Astrocyte (in vitro differentiated cells and primary cell): ENCODE measurements around the gene C3orf20. TPM values are rescaled to one million over a fixed set of nuclear protein-coding genes. Genes with fewer than 3 reads are reported as not detected.

Experiments
- DNase-seq: peaks from one replicate; pipeline ENCODE4 v3.0.0-alpha.2; 2010; ENCODE audit warnings: low read depth
- FAIRE-seq: peaks from 2 replicates; lab custom pipeline; 2011; peaks lifted over from hg19 to GRCh38; lab: Jason Lieb, UNC
- H2AFZ ChIP-seq: 2 replicates; pipeline ENCODE4 v1.6.0; 2012; ENCODE audit warnings: low read depth, low read length, inconsistent platforms
- H3K27ac ChIP-seq: 2 replicates; pipeline ENCODE4 v1.5.1; 2011; ENCODE audit warnings: low read depth, low read length, inconsistent platforms
- H3K27me3 ChIP-seq: 2 replicates; pipeline ENCODE4 v1.6.0; 2011; ENCODE audit warnings: low read length, inconsistent platforms; ENCODE audit not compliant: insufficient read depth
- H3K36me3 ChIP-seq: 2 replicates; pipeline ENCODE4 v1.5.1; 2011; ENCODE audit warnings: low read length, inconsistent platforms; ENCODE audit not compliant: insufficient read depth
- H3K4me1 ChIP-seq: 2 replicates; pipeline ENCODE4 v1.5.1; 2011; ENCODE audit warnings: low read length, inconsistent platforms; ENCODE audit not compliant: insufficient read depth
- H3K4me2 ChIP-seq: 2 replicates; pipeline ENCODE4 v1.6.0; 2012; ENCODE audit warnings: low read length, inconsistent platforms
- H3K4me3 ChIP-seq: 2 replicates; pipeline ENCODE4 v1.5.1; 2011; ENCODE audit warnings: low read depth, mild to moderate bottlenecking, low read length, inconsistent platforms; ENCODE audit not compliant: insufficient read depth
- H3K79me2 ChIP-seq: 2 replicates; pipeline ENCODE4 v1.6.0; 2012; ENCODE audit warnings: mild to moderate bottlenecking, low read length, inconsistent platforms; ENCODE audit not compliant: insufficient read depth
- H3K9ac ChIP-seq: 2 replicates; pipeline ENCODE4 v1.6.0; 2012; ENCODE audit warnings: mild to moderate bottlenecking, low read length, inconsistent platforms
- H3K9me3 ChIP-seq: 2 replicates; pipeline ENCODE4 v1.5.1; 2012; ENCODE audit warnings: low read depth, mild to moderate bottlenecking, low read length, inconsistent platforms; ENCODE audit not compliant: insufficient read depth
- H4K20me1 ChIP-seq: 2 replicates; pipeline ENCODE4 v1.6.0; 2012; ENCODE audit warnings: low read length, inconsistent platforms; ENCODE audit not compliant: insufficient read depth
- H3K27ac Mint-ChIP-seq: one replicate; pipeline ENCODE4 v1.8.0; 2021; ENCODE audit warnings: mild to moderate bottlenecking, mixed read lengths; ENCODE audit not compliant: unreplicated experiment
- H3K27me3 Mint-ChIP-seq: one replicate; pipeline ENCODE4 v1.8.0; 2021; ENCODE audit warnings: low read depth, mixed read lengths; ENCODE audit not compliant: unreplicated experiment
- H3K36me3 Mint-ChIP-seq: one replicate; pipeline ENCODE4 v1.8.0; 2021; ENCODE audit warnings: low read depth, mixed read lengths; ENCODE audit not compliant: unreplicated experiment
- H3K4me1 Mint-ChIP-seq: one replicate; pipeline ENCODE4 v1.8.0; 2021; ENCODE audit warnings: low read depth, mixed read lengths; ENCODE audit not compliant: unreplicated experiment
- H3K4me3 Mint-ChIP-seq: one replicate; pipeline ENCODE4 v1.8.0; 2021; ENCODE audit warnings: mild to moderate bottlenecking, moderate library complexity, mixed read lengths; ENCODE audit not compliant: unreplicated experiment
- H3K9me3 Mint-ChIP-seq: one replicate; pipeline ENCODE4 v1.8.0; 2021; ENCODE audit warnings: mild to moderate bottlenecking, mixed read lengths; ENCODE audit not compliant: unreplicated experiment
- EZH2 ChIP-seq: IDR thresholded peaks from 2 replicates; pipeline ENCODE4 v1.6.1; 2012; ENCODE audit warnings: mild to moderate bottlenecking, low read length, inconsistent platforms; ENCODE audit not compliant: insufficient read depth
- total RNA-seq: library from RNA; stranded (reverse); gene quantifications from 2 replicates; pipeline ENCODE4 v1.2.1, GENCODE V29; 2021
- TF ChIP-seq, protein P1 (sequence below): IDR thresholded peaks from 2 replicates; pipeline ENCODE4 v1.5.1; 2011; ENCODE audit warnings: low read depth, mild to moderate bottlenecking, inconsistent platforms, low read length, moderate library complexity; ENCODE audit not compliant: insufficient read depth

C3orf20 gene
- total RNA-seq, 1 donor from 2014 or later: 0.16 TPM

DNA sequence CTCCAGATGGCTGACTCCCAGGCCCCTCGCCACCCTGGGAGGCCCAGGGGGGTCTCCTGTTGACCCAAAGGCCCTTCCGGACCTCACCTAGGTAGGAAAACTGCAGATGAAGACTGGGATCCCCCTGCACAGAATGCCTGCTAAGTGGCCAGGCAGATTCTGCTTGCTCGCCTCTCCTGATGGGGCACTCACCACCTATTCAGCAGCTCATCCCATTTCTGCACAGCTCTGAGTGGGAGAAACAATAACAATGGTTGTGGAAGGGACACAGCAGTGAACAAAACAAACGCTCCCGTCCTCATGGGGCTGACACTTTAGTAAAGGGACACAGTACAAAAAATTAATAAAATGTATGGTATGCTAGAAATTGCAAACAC, 118.9 kb downstream of the C3orf20 start:
- DNase-seq (no peak), FAIRE-seq (no peak)
- H3K4me3 ChIP-seq: no peak overlapping the region
- no peaks in the 10 kb centered on the region for H4K20me1 ChIP-seq
- Mint-ChIP-seq H3K4me3 (no peak overlapping the region), H3K27me3 (peaks cover 47% of the 10 kb centered on the region), H3K36me3 (no peaks in the 10 kb centered on the region), H3K9me3 (peaks cover 2% of the 10 kb centered on the region), H3K27ac (no peak overlapping the region), H3K4me1 (peaks cover 2% of the 10 kb centered on the region)
- H3K9me3 ChIP-seq: no peaks in the 10 kb centered on the region
- no peaks in the 10 kb centered on the region for H3K36me3 ChIP-seq
- H3K27ac ChIP-seq: no peak overlapping the region
- H3K4me1 ChIP-seq: peaks cover 8% of the 10 kb centered on the region
- H3K9ac ChIP-seq: no peak overlapping the region
- H3K27me3 ChIP-seq: peaks cover 23% of the 10 kb centered on the region
- TF ChIP-seq, protein P1, sequence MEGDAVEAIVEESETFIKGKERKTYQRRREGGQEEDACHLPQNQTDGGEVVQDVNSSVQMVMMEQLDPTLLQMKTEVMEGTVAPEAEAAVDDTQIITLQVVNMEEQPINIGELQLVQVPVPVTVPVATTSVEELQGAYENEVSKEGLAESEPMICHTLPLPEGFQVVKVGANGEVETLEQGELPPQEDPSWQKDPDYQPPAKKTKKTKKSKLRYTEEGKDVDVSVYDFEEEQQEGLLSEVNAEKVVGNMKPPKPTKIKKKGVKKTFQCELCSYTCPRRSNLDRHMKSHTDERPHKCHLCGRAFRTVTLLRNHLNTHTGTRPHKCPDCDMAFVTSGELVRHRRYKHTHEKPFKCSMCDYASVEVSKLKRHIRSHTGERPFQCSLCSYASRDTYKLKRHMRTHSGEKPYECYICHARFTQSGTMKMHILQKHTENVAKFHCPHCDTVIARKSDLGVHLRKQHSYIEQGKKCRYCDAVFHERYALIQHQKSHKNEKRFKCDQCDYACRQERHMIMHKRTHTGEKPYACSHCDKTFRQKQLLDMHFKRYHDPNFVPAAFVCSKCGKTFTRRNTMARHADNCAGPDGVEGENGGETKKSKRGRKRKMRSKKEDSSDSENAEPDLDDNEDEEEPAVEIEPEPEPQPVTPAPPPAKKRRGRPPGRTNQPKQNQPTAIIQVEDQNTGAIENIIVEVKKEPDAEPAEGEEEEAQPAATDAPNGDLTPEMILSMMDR: no peak
- no peak for TF ChIP-seq EZH2
- no peak overlapping the region for H2AFZ ChIP-seq
- no peaks in the 10 kb centered on the region for H3K79me2 ChIP-seq
- H3K4me2 ChIP-seq: no peak overlapping the region

DNA sequence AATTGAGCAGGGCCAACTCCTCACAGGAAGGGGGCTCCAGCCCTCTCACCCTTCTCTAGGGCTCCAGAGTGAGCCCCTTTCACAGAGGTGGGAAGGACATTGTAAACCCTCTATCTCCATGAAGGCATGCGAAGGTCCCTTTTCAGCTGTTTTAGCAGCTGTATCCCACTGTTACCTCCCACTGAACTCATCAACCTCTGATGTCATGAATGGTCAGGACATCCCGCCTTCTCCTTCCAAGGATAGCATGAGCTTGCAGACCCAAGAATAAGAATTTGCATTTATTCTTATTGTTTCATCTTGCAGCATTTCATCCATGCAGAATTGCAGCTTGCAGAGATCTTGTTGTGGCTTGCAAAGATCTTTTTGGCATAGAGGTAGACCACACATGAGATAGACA, 119.5 kb downstream of the C3orf20 start:
- Mint-ChIP-seq H3K27me3 (peaks cover 44% of the 10 kb centered on the region), H3K4me3 (no peak overlapping the region), H3K36me3 (no peaks in the 10 kb centered on the region), H3K4me1 (peaks cover 2% of the 10 kb centered on the region), H3K27ac (no peak overlapping the region), H3K9me3 (peaks cover 4% of the 10 kb centered on the region)
- TF ChIP-seq EZH2: no peak
- TF ChIP-seq, protein P1: no peak
- Histone ChIP-seq H3K79me2 (no peaks in the 10 kb centered on the region), H2AFZ (no peak overlapping the region), H3K27ac (no peak overlapping the region), H3K4me1 (peaks cover 8% of the 10 kb centered on the region), H3K4me3 (no peak overlapping the region), H3K9ac (no peak overlapping the region), H4K20me1 (no peaks in the 10 kb centered on the region), H3K27me3 (peaks cover 21% of the 10 kb centered on the region), H3K4me2 (no peak overlapping the region), H3K9me3 (no peaks in the 10 kb centered on the region), H3K36me3 (no peaks in the 10 kb centered on the region)
- FAIRE-seq: no peak
- DNase-seq: no peak

- DNase-seq (no peak), FAIRE-seq (no peak)
- peaks cover 24% of the 10 kb centered on the region for H3K27me3 ChIP-seq
- H3K27ac ChIP-seq: no peak overlapping the region
- H3K4me1 ChIP-seq: peaks cover 6% of the 10 kb centered on the region
- no peaks in the 10 kb centered on the region for H3K9me3 ChIP-seq
- no peak overlapping the region for H3K4me3 ChIP-seq
- H3K79me2 ChIP-seq: no peaks in the 10 kb centered on the region
- no peak overlapping the region for H3K4me2 ChIP-seq
- H3K36me3 Mint-ChIP-seq: no peaks in the 10 kb centered on the region
- H4K20me1 ChIP-seq: no peaks in the 10 kb centered on the region
- no peak for TF ChIP-seq EZH2
- TF ChIP-seq, protein P1: no peak
- peaks cover 43% of the 10 kb centered on the region for H3K27me3 Mint-ChIP-seq
- no peak overlapping the region for H3K4me3 Mint-ChIP-seq
- H3K36me3 ChIP-seq: no peaks in the 10 kb centered on the region
- no peak overlapping the region for H3K27ac Mint-ChIP-seq
- H3K9me3 Mint-ChIP-seq: peaks cover 4% of the 10 kb centered on the region
- no peak overlapping the region for H2AFZ ChIP-seq
- H3K4me1 Mint-ChIP-seq: peaks cover 2% of the 10 kb centered on the region
- H3K9ac ChIP-seq: no peak overlapping the region
These were observed 121.1 kb downstream of the C3orf20 start for GRCh38 chr3:14795996-14796395.
